ENCODE measurements around the gene IGHMBP2. TPM values are rescaled to one million over a fixed set of nuclear protein-coding genes. Genes with fewer than 3 reads are reported as not detected.

The IGHMBP2 gene
- total RNA-seq (2022; extraction: Qiagen RNA extraction; ENCODE audit: low read depth), result 12.0 to 16.8 TPM (median 14.8 TPM) in 5 replicates

GRCh38 chr11:68903288-68904247, at the start of gene IGHMBP2, which contains the start of gene MRPL21:
TSS of gene IGHMBP2 (plus strand) at chr11:68903891. CDS start at chr11:68903953, 62 bp downstream.
TSS of gene MRPL21 (minus strand) at chr11:68903832. CDS start at chr11:68903810, 22 bp downstream.

GRCh38 chr11:68980776-68981065, 77.0 kb downstream of the IGHMBP2 start, which contains the start of gene MRGPRD:
TSS of gene MRGPRD (minus strand) at chr11:68980986. CDS start at chr11:68980986, 0 bp downstream.

Other genes starting within 250 kb of the IGHMBP2 start
- 10.8 to 23.8 TPM (median 17.0 TPM) in 5 replicates for gene GAL, start 219.3 kb upstream of the IGHMBP2 start, total RNA-seq (2022; extraction: Qiagen RNA extraction; ENCODE audit: low read depth)
- gene TESMIN, start 152.4 kb upstream of the IGHMBP2 start, total RNA-seq (2022; extraction: Qiagen RNA extraction; ENCODE audit: low read depth), result 4.3 to 6.8 TPM (median 5.7 TPM) in 5 replicates
- gene CPT1A, start 62.0 kb upstream of the IGHMBP2 start, total RNA-seq (2022; extraction: Qiagen RNA extraction; ENCODE audit: low read depth), result 27.3 to 31.7 TPM (median 30.9 TPM) in 5 replicates
- gene MRPL21, start 59 bp upstream of the IGHMBP2 start, total RNA-seq (2022; extraction: Qiagen RNA extraction; ENCODE audit: low read depth), result 128 to 148 TPM (median 137 TPM) in 5 replicates
- gene MRGPRD, start 77.1 kb downstream of the IGHMBP2 start, total RNA-seq (2022; extraction: Qiagen RNA extraction; ENCODE audit: low read depth), result not detected in 5 replicates
- gene MRGPRF, start 109.4 kb downstream of the IGHMBP2 start, total RNA-seq (2022; extraction: Qiagen RNA extraction; ENCODE audit: low read depth), result 0.06 to 0.09 TPM (median 0.08 TPM) in 3 of 5 replicates, not detected in the others
- 10.1 to 14.1 TPM (median 12.3 TPM) in 5 replicates for gene TPCN2, start 145.0 kb downstream of the IGHMBP2 start, total RNA-seq (2022; extraction: Qiagen RNA extraction; ENCODE audit: low read depth)